K562 (cell line): ENCODE measurements around the gene ZNF391. TPM values are rescaled to one million over a fixed set of nuclear protein-coding genes. Genes with fewer than 3 reads are reported as not detected.

Experiments
- ATAC-seq: fragments of 200-7000 bp; cut with Tn5 transposase; 3 replicates; pipeline ENCODE4 v1.9.1; 2020; ENCODE audit warnings: moderate library complexity
- BruUV-seq: library from RNA; stranded (reverse); fragments of 400-500 nt; replicated peaks from 2 replicates; lab custom pipeline; 2021; lab: Mats Ljungman, UMichigan
- CTCF ChIA-PET: fragments of 300-600 bp; formaldehyde crosslinking; extraction: SDS; loops from one replicate; lab custom pipeline; 2021; ENCODE audit warnings: low intra/inter-chr PET ratio; lab: Yijun Ruan, JAX
- POLR2A ChIA-PET: fragments of 300-600, 350-650 bp; sonication (Branson Sonifier 250); formaldehyde crosslinking; extraction: SDS; loops from one replicate; lab custom pipeline; 2021; ENCODE audit warnings: antibody characterized with exemption, inconsistent platforms; lab: Yijun Ruan, JAX
- DNase-seq, 4 experiments: peaks; one replicate each; pipeline versions ENCODE4 v3.0.0 to v3.0.0-alpha.2; 2011 to 2018; ENCODE audit warnings: low spot score in 3 of 4, mixed read lengths in 3 of 4; ENCODE audit errors: extremely low read depth in 1 of 4
- FAIRE-seq: peaks from 2 replicates; lab custom pipeline; 2011; peaks lifted over from hg19 to GRCh38; lab: Jason Lieb, UNC
- H2AFZ ChIP-seq: 2 replicates; pipeline ENCODE4 v1.6.0; 2011; ENCODE audit warnings: low read depth, low read length, control low read depth, inconsistent platforms
- H3K27ac ChIP-seq: fragments of 200-600 bp; 3 replicates; pipeline ENCODE4 v1.8.0; 2011; ENCODE audit warnings: low read depth, mild to moderate bottlenecking, control low read depth, inconsistent platforms, low read length, moderate library complexity, mixed read lengths; ENCODE audit errors: extremely low read depth
- H3K27me3 ChIP-seq, 2 experiments: fragments of 300-600 bp in 1 of 2; 2 replicates in 1 of 2; 3 replicates in 1 of 2; pipeline versions ENCODE4 v1.6.0 to v1.8.0; 2011; ENCODE audit warnings: inconsistent platforms in 2 of 2, low read length in 2 of 2, mild to moderate bottlenecking in 1 of 2, mixed read lengths in 1 of 2, moderate library complexity in 1 of 2; ENCODE audit not compliant: control insufficient read depth in 2 of 2, insufficient read depth in 2 of 2
- H3K36me3 ChIP-seq: fragments of 300-600 bp; 3 replicates; pipeline ENCODE4 v1.8.0; 2011; ENCODE audit warnings: mild to moderate bottlenecking, low read length, inconsistent platforms; ENCODE audit not compliant: control insufficient read depth, insufficient read depth
- H3K4me1 ChIP-seq, 2 experiments: fragments of 200-600 bp in 1 of 2; replicated peaks in 1 of 2; 2 replicates in 1 of 2; 3 replicates in 1 of 2; pipeline versions ENCODE4 v1.5.1 to v1.8.0; 2011; ENCODE audit warnings: inconsistent platforms in 2 of 2, low read length in 2 of 2, mild to moderate bottlenecking in 1 of 2, mixed read lengths in 1 of 2, moderate library complexity in 1 of 2; ENCODE audit not compliant: control insufficient read depth in 2 of 2, insufficient read depth in 2 of 2
- H3K4me2 ChIP-seq: 2 replicates; pipeline ENCODE4 v1.6.1; 2011; ENCODE audit warnings: low read length, control low read depth, inconsistent platforms, mixed read lengths; ENCODE audit not compliant: insufficient read depth
- H3K4me3 ChIP-seq: fragments of 200-600 bp; sonication (generic), shearing (Covaris generic); 2 replicates; pipeline ENCODE4 v1.5.1; 2016; ENCODE audit warnings: control low read depth, inconsistent platforms
- H3K79me2 ChIP-seq: fragments of 200-600 bp; 3 replicates; pipeline ENCODE4 v1.8.0; 2011; ENCODE audit warnings: low read length, inconsistent platforms; ENCODE audit not compliant: control insufficient read depth, insufficient read depth
- H3K9ac ChIP-seq, 2 experiments: 2 replicates each; pipeline versions ENCODE4 v1.6.0 to v1.6.1; 2011; ENCODE audit warnings: low read depth in 2 of 2, low read length in 2 of 2, control low read depth in 1 of 2, inconsistent platforms in 1 of 2, mild to moderate bottlenecking in 1 of 2, mixed read lengths in 1 of 2; ENCODE audit not compliant: insufficient read depth in 1 of 2
- H3K9me1 ChIP-seq: one replicate; pipeline ENCODE4 v1.6.0; 2011; ENCODE audit warnings: inconsistent platforms, mild to moderate bottlenecking, low read length, moderate library complexity; ENCODE audit not compliant: control insufficient read depth, insufficient read depth
- H3K9me3 ChIP-seq: replicated peaks from 2 replicates; pipeline ENCODE4 v1.5.1; 2011; ENCODE audit warnings: low read depth, low read length, inconsistent platforms; ENCODE audit not compliant: control insufficient read depth, insufficient read depth
- H4K20me1 ChIP-seq: replicated peaks from 2 replicates; pipeline ENCODE4 v1.6.1; 2011; ENCODE audit warnings: low read length, inconsistent platforms, mixed read lengths; ENCODE audit not compliant: control insufficient read depth, insufficient read depth
- ATF1 ChIP-seq, 2 experiments: fragments of 450-650 bp in 1 of 2; IDR thresholded peaks; 2 replicates each; pipeline ENCODE4 v1.6.1; 2016; ENCODE audit warnings: missing compliant biosample characterization in 1 of 2, missing genetic modification characterization in 1 of 2
- BRD4 ChIP-seq: fragments of 200-600 bp; sonication (generic); IDR thresholded peaks from 2 replicates; pipeline ENCODE4 v1.6.1; 2017; ENCODE audit warnings: inconsistent platforms
- CBFA2T3 ChIP-seq: fragments of 450-650 bp; IDR thresholded peaks from 2 replicates; pipeline ENCODE4 v1.6.1; 2017
- MAFG ChIP-seq: fragments of 450-650 bp; conservative IDR thresholded peaks from 2 replicates; pipeline ENCODE4 v1.6.1; 2016; ENCODE audit warnings: missing genetic modification characterization, missing compliant biosample characterization
- MCM5 ChIP-seq: fragments of 450-650 bp; IDR thresholded peaks from 2 replicates; pipeline ENCODE4 v1.6.1; 2016; ENCODE audit warnings: low read depth
- NFE2L1 ChIP-seq: fragments of 450-650 bp; IDR thresholded peaks from 2 replicates; pipeline ENCODE4 v1.6.1; 2016; ENCODE audit warnings: missing genetic modification characterization, low read depth, mild to moderate bottlenecking, missing compliant biosample characterization, moderate library complexity, borderline replicate concordance
- SMAD3 ChIP-seq: fragments of 450-650 bp; formaldehyde crosslinking; conservative IDR thresholded peaks from 2 replicates; pipeline ENCODE4 v1.4.0; 2020; ENCODE audit warnings: mild to moderate bottlenecking
- TSC22D4 ChIP-seq: fragments of 450-650 bp; IDR thresholded peaks from 2 replicates; pipeline ENCODE4 v1.6.1; 2016; ENCODE audit warnings: missing genetic modification characterization, missing biosample characterization, control low read depth
- ZNF77 ChIP-seq: fragments of 250-450 bp; sonication (Bioruptor Pico); IDR thresholded peaks from 2 replicates; pipeline ENCODE4 v1.5.0; 2020
- WGBS: fragments of 100-300 bp; shearing (Covaris generic); methylation state at CpG from one replicate; pipeline ENCODE4 v1.1.6; 2016; ENCODE audit warnings: low coverage, mixed read lengths; ENCODE audit not compliant: insufficient coverage; ENCODE audit errors: missing lambda C conversion rate; 5-methylcytosine and 5-hydroxymethylcytosine counted together
- in situ Hi-C: fragments of 300-500 bp; cut with MboI; formaldehyde crosslinking; loops from 4 replicates; pipeline ENCODE4 v1.15.0; 2018; ENCODE audit warnings: inconsistent platforms, mixed read lengths
- intact Hi-C: fragments of 100-400 bp; cut with micrococcal nuclease; formaldehyde crosslinking; loops from 2 replicates; pipeline ENCODE4 v1.14.2; 2022
- polyA plus RNA-seq, 8 experiments: library from polyadenylated mRNA; depleted of rRNA in 4 of 8; stranded (reverse) in 5 of 8; unstranded in 3 of 8; fragments of >200 nt; fragmentation: Nextera tagmentation in 2 of 8; fragmentation: Illumina TruSeq in 1 of 8; extraction: Ambion mirVana in 2 of 8; extraction: Trizol in 1 of 8; gene quantifications; 2 replicates each; pipeline versions ENCODE4 v1.2.1 to v1.2.3, GENCODE V29; 2011 to 2014; ENCODE audit warnings: inconsistent platforms in 1 of 8, missing spikeins in 1 of 8
- total RNA-seq, 7 experiments: library from RNA; depleted of rRNA in 6 of 7; stranded (reverse); fragments of >200 nt in 6 of 7; fragmentation: Illumina TruSeq in 2 of 7; extraction: Trizol in 2 of 7; gene quantifications; 2 replicates each; pipeline versions ENCODE4 v1.2.1 to v1.2.3, GENCODE V29; 2011 to 2021; ENCODE audit warnings: low replicate concordance in 1 of 7
- TF ChIP-seq, protein P1 (sequence below): fragments of 250-450 bp; sonication (Bioruptor Pico); IDR thresholded peaks from 2 replicates; pipeline ENCODE4 v1.8.0; 2021; ENCODE audit warnings: borderline replicate concordance, mild to moderate bottlenecking, moderate library complexity; ENCODE audit not compliant: poor library complexity, severe bottlenecking
- TF ChIP-seq, protein P2 (sequence below): fragments of 450-650 bp; IDR thresholded peaks from 2 replicates; pipeline ENCODE4 v1.6.1; 2014; ENCODE audit warnings: low read depth, mild to moderate bottlenecking, moderate library complexity, borderline replicate concordance
- TF ChIP-seq, protein P3 (sequence below): fragments of 450-650 bp; formaldehyde crosslinking; IDR thresholded peaks from 2 replicates; pipeline ENCODE4 v1.4.0; 2020; ENCODE audit warnings: mild to moderate bottlenecking, moderate library complexity

Gene ZNF391
- total and polyA plus RNA-seq, 9 of the 15 experiments (the other 6 are each of a cell fraction or from before 2014, with no cell fraction given) = 2.3 to 10.1 (median 5.8) TPM

DNA sequence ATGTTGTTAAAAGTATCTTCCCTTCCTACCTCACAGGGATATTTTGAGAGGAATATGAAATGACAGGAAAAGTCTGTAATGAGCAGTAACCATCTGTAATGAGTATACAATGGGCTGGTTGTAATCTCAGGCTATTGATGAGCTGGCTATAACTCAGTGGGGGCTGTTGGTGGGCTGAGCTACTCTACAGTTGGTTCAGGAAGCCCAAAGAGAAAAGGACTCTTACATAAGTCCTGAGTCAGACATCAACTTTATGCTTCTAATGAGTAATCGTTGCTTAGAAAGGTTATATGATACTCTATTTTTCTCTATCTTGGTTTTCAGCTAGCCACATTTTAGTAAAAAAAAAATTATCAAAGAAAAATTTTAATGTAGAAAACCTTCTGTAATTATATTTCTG, 26.4 kb downstream of the ZNF391 start:
- no peak overlapping the region for H3K9ac ChIP-seq
- DNase-seq = no peak
- H4K20me1 ChIP-seq = no peaks in the 10 kb centered on the region
- FAIRE-seq = no peak
- CTCF ChIA-PET = interaction anchor here (0.5 kb wide), 1 partner anchor 1319 kb away, joined by 5 read pairs; no protein-coding TSS in a partner anchor
- H3K4me2 ChIP-seq = no peak overlapping the region
- peaks cover 0 to 6% of the 10 kb centered on the region in 2 experiments; a peak in 2 of 5 replicates for H3K4me1 ChIP-seq
- BruUV-seq = no TSS peak
- intact Hi-C loops = no loop called here
- no peak overlapping the region; the same call in 1 of the 2 replicates for H2AFZ ChIP-seq
- no peaks in the 10 kb centered on the region for H3K9me1 ChIP-seq
- H3K27ac ChIP-seq = no peak overlapping the region
- H3K4me3 ChIP-seq = no peak overlapping the region
- no peaks in the 10 kb centered on the region for H3K36me3 ChIP-seq
- H3K79me2 ChIP-seq = no peaks in the 10 kb centered on the region
- ATAC-seq = no peak
- no peaks in the 10 kb centered on the region; the same call in 1 of the 2 replicates for H3K9me3 ChIP-seq
- WGBS = 14% methylated on average over 1 of the region's 1 CpG
- POLR2A ChIA-PET = interaction anchor here (0.7 kb wide), 1 partner anchor 14 kb away, joined by 3 read pairs; no protein-coding TSS in a partner anchor
- no peaks in the 10 kb centered on the region; a peak in 1 of 5 replicates for H3K27me3 ChIP-seq
- no peak for TF ChIP-seq TSC22D4 (tag)
- TF ChIP-seq, protein P1, sequence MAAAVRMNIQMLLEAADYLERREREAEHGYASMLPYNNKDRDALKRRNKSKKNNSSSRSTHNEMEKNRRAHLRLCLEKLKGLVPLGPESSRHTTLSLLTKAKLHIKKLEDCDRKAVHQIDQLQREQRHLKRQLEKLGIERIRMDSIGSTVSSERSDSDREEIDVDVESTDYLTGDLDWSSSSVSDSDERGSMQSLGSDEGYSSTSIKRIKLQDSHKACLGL (CRISPR knock-in tag) = no peak
- TF ChIP-seq ATF1 (CRISPR knock-in tag; IDR thresholded peaks at IDR 0.05) = no peak
- TF ChIP-seq ATF1 (tag; IDR thresholded peaks at IDR 0.05) = no peak
- TF ChIP-seq, protein P2, sequence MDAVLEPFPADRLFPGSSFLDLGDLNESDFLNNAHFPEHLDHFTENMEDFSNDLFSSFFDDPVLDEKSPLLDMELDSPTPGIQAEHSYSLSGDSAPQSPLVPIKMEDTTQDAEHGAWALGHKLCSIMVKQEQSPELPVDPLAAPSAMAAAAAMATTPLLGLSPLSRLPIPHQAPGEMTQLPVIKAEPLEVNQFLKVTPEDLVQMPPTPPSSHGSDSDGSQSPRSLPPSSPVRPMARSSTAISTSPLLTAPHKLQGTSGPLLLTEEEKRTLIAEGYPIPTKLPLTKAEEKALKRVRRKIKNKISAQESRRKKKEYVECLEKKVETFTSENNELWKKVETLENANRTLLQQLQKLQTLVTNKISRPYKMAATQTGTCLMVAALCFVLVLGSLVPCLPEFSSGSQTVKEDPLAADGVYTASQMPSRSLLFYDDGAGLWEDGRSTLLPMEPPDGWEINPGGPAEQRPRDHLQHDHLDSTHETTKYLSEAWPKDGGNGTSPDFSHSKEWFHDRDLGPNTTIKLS = no peak
- no peak for TF ChIP-seq CBFA2T3
- no peak for TF ChIP-seq MAFG (tag)
- TF ChIP-seq ZNF77 = no peak
- no peak for TF ChIP-seq NFE2L1
- TF ChIP-seq, protein P3, sequence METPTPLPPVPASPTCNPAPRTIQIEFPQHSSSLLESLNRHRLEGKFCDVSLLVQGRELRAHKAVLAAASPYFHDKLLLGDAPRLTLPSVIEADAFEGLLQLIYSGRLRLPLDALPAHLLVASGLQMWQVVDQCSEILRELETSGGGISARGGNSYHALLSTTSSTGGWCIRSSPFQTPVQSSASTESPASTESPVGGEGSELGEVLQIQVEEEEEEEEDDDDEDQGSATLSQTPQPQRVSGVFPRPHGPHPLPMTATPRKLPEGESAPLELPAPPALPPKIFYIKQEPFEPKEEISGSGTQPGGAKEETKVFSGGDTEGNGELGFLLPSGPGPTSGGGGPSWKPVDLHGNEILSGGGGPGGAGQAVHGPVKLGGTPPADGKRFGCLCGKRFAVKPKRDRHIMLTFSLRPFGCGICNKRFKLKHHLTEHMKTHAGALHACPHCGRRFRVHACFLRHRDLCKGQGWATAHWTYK (CRISPR knock-in tag) = no peak
- TF ChIP-seq MCM5 = no peak
- no peak for TF ChIP-seq BRD4
- TF ChIP-seq SMAD3 (CRISPR knock-in tag) = no peak
- in situ Hi-C loops = no loop called here
